HCT116 (cell line): Measurements from ENCODE around the gene KLHL2. TPM values are rescaled to one million over a fixed set of nuclear protein-coding genes. Genes with fewer than 3 reads are reported as not detected.

Experiments
- ATAC-seq: fragments of 200-7000 bp; cut with Tn5 transposase; 2 replicates; pipeline ENCODE4 v1.9.1; 2020; ENCODE audit warnings: mild to moderate bottlenecking, moderate library complexity
- BruUV-seq: library from RNA; stranded (reverse); fragments of 400-500 nt; replicated peaks from 2 replicates; lab custom pipeline; 2021; lab: Mats Ljungman, UMichigan
- CTCF ChIA-PET: fragments of 300-600 bp; sonication (Branson Sonifier 250); formaldehyde crosslinking; loops from one replicate; lab custom pipeline; 2021; ENCODE audit warnings: antibody characterized with exemption; lab: Charles Lee
- POLR2A ChIA-PET: fragments of 300-600, 350-600 bp; sonication (Branson Sonifier 250); formaldehyde crosslinking; loops from one replicate; lab custom pipeline; 2021; ENCODE audit warnings: antibody characterized with exemption; lab: Charles Lee
- RAD21 ChIA-PET, 2 experiments: fragments of 300-600 bp; sonication (Branson Sonifier 250); formaldehyde crosslinking; loops; one replicate each; lab custom pipeline; 2023; ENCODE audit warnings: low total read pairs in 2 of 2; ENCODE audit not compliant: uncharacterized antibody in 2 of 2, unreplicated experiment in 2 of 2, low non-redundant PET in 1 of 2; lab: Charles Lee
- DNase-seq: peaks from one replicate; pipeline ENCODE4 v3.0.0-alpha.2; 2010; ENCODE audit warnings: low read depth, low spot score
- H2AFZ ChIP-seq: fragments of 200-600 bp; shearing (Covaris generic), sonication (generic); 2 replicates; pipeline ENCODE4 v1.6.1; 2017; ENCODE audit warnings: low read depth, mixed run types, mixed read lengths, antibody characterized with exemption, low read length; ENCODE audit not compliant: poor library complexity, severe bottlenecking
- H3K27ac ChIP-seq: 2 replicates; pipeline ENCODE4 v1.5.1; 2012; ENCODE audit warnings: low read depth, low read length
- H3K27me3 ChIP-seq: fragments of 200-600 bp; sonication (generic); 2 replicates; pipeline ENCODE4 v1.6.1; 2016; ENCODE audit warnings: mixed run types, low read length, mixed read lengths; ENCODE audit not compliant: insufficient read depth
- H3K36me3 ChIP-seq, 2 experiments: fragments of 200-500 bp in 1 of 2; fragments of 200-600 bp in 1 of 2; sonication (Bioruptor generic) in 1 of 2; sonication (generic) in 1 of 2; 2 replicates each; pipeline versions ENCODE4 v1.5.1 to v1.6.1; 2014 to 2016; ENCODE audit warnings: low read length in 2 of 2, inconsistent platforms in 1 of 2, mixed read lengths in 1 of 2, mixed run types in 1 of 2; ENCODE audit not compliant: insufficient read depth in 2 of 2, control insufficient read depth in 1 of 2
- H3K4me1 ChIP-seq, 2 experiments: fragments of 200-600 bp in 1 of 2; sonication (generic) in 1 of 2; 2 replicates each; pipeline versions ENCODE4 v1.5.1 to v1.6.1; 2012 to 2017; ENCODE audit warnings: low read length in 2 of 2, inconsistent platforms in 1 of 2, mild to moderate bottlenecking in 1 of 2, mixed read lengths in 1 of 2, mixed run types in 1 of 2, moderate library complexity in 1 of 2; ENCODE audit not compliant: insufficient read depth in 2 of 2, control insufficient read depth in 1 of 2
- H3K4me2 ChIP-seq: fragments of 200-600 bp; sonication (generic); 2 replicates; pipeline ENCODE4 v1.6.1; 2017; ENCODE audit warnings: mixed run types, low read length, mixed read lengths
- H3K4me3 ChIP-seq, 2 experiments: fragments of 200-600 bp in 1 of 2; sonication (generic) in 1 of 2; replicated peaks in 1 of 2; 2 replicates each; pipeline ENCODE4 v1.5.1; 2011 to 2016; ENCODE audit warnings: low read length in 2 of 2, control low read depth in 1 of 2, low read depth in 1 of 2, mild to moderate bottlenecking in 1 of 2, mixed read lengths in 1 of 2, mixed run types in 1 of 2
- H3K79me2 ChIP-seq: fragments of 200-600 bp; sonication (generic); 2 replicates; pipeline ENCODE4 v1.6.1; 2017; ENCODE audit warnings: mild to moderate bottlenecking, mixed run types, low read length, moderate library complexity, mixed read lengths; ENCODE audit not compliant: insufficient read depth
- H3K9ac ChIP-seq: fragments of 200-600 bp; sonication (generic); 2 replicates; pipeline ENCODE4 v1.6.1; 2016; ENCODE audit warnings: low read length, mixed read lengths
- H3K9me2 ChIP-seq: fragments of 200-600 bp; sonication (generic), shearing (Covaris generic); 2 replicates; pipeline ENCODE4 v1.6.1; 2017; ENCODE audit warnings: mixed run types, mild to moderate bottlenecking, moderate library complexity; ENCODE audit not compliant: insufficient read depth
- H3K9me3 ChIP-seq, 2 experiments: fragments of 200-500 bp in 1 of 2; fragments of 200-600 bp in 1 of 2; sonication (Bioruptor generic) in 1 of 2; sonication (generic) in 1 of 2; 2 replicates each; pipeline ENCODE4 v1.6.1; 2014 to 2017; ENCODE audit warnings: low read length in 2 of 2, mixed read lengths in 2 of 2, inconsistent platforms in 1 of 2, low read depth in 1 of 2, mild to moderate bottlenecking in 1 of 2, mixed run types in 1 of 2, moderate library complexity in 1 of 2; ENCODE audit not compliant: control insufficient read depth in 1 of 2, insufficient read depth in 1 of 2
- H4K20me1 ChIP-seq: fragments of 200-600 bp; sonication (generic), shearing (Covaris generic); 2 replicates; pipeline ENCODE4 v1.6.1; 2017; ENCODE audit warnings: mixed run types, mild to moderate bottlenecking, moderate library complexity; ENCODE audit not compliant: insufficient read depth
- ATF3 ChIP-seq: IDR thresholded peaks from 2 replicates; pipeline ENCODE4 v1.6.1; 2012
- EGR1 ChIP-seq: IDR thresholded peaks from 2 replicates; pipeline ENCODE4 v1.6.1; 2012; ENCODE audit warnings: low read depth
- EZH2 ChIP-seq: fragments of 200-600 bp; sonication (generic); IDR thresholded peaks from 2 replicates; pipeline ENCODE4 v1.6.1; 2017; ENCODE audit warnings: antibody characterized with exemption, mixed run types
- JUND ChIP-seq: IDR thresholded peaks from 2 replicates; pipeline ENCODE4 v1.6.1; 2012
- REST ChIP-seq: IDR thresholded peaks from 2 replicates; pipeline ENCODE4 v1.6.1; 2012; ENCODE audit warnings: low read depth
- ZNF274 ChIP-seq: fragments of 200-500 bp; sonication (Bioruptor generic); IDR thresholded peaks from 2 replicates; pipeline ENCODE4 v1.6.1; 2014; ENCODE audit warnings: mild to moderate bottlenecking, low read depth, low read length, inconsistent platforms
- intact Hi-C: fragments of 100-400 bp; cut with micrococcal nuclease; formaldehyde crosslinking; loops from 2 replicates; pipeline ENCODE4 v1.10.0; 2022
- total RNA-seq: library from RNA; stranded (reverse); gene quantifications from one replicate; pipeline ENCODE4 v1.2.1, GENCODE V29; 2021; ENCODE audit not compliant: unreplicated experiment

Gene KLHL2
- total RNA-seq, 1 experiment from 2014 or later: 24.6 TPM

DNA sequence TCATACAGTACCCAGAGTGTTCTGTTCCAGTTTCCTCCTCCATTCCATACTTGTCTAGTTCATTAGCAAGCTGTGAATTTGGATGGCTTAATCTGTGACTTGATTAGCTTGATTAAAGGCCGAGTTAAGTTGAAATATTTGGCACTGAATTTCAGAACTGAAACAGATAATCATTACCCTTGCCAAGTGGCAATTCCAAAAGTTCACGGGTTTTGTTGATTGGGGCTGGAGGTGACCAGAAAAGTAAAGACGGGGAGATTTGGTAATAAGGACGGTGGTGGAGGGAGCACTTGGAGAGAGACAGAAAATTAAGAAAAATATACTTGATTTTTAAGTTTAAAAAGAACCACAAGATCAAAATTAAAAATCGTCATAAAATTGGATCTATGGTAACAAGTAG, 21.9 kb upstream of the KLHL2 start:
- Histone ChIP-seq H3K9ac (no peak overlapping the region), H3K79me2 (no peaks in the 10 kb centered on the region), H3K4me3 (no peak overlapping the region), H3K27ac (no peak overlapping the region), H3K4me2 (no peak overlapping the region), H3K9me2 (no peaks in the 10 kb centered on the region), H4K20me1 (no peaks in the 10 kb centered on the region), H3K4me1 (no peaks in the 10 kb centered on the region), H2AFZ (no peak overlapping the region), H3K36me3 (no peaks in the 10 kb centered on the region), H3K9me3 (no peaks in the 10 kb centered on the region), H3K27me3 (no peaks in the 10 kb centered on the region)
- ChIA-PET POLR2A (no interaction called here), CTCF (no interaction called here), RAD21 (no interaction called here)
- no peak for DNase-seq
- TF ChIP-seq EGR1 (no peak), ATF3 (no peak), ZNF274 (no peak), JUND (no peak), REST (no peak), EZH2 (no peak)
- ATAC-seq: no peak
- no TSS peak for BruUV-seq
- intact Hi-C loops: no loop called here
